Measurements from ENCODE around the gene ZFP14. TPM values are rescaled to one million over a fixed set of nuclear protein-coding genes. Genes with fewer than 3 reads are reported as not detected.

The ZFP14 gene
- total and polyA plus RNA-seq, 5 donors from 2014 or later: 3.0 to 4.8 (median 4.0) TPM

- ATAC-seq (ENCODE audit: low read depth in 2 of 2) (no peak), DNase-seq (no peak)
- Mint-ChIP-seq H3K4me3 (peak overlapping the region; percentile 94 to 98 (median 96)), H3K27ac (peak overlapping the region; percentile 72 to 97 (median 94)), H3K4me1 (peaks cover 12 to 35% (median 13%) of the 10 kb centered on the region in 4 donors), H3K27me3 (no peaks in the 10 kb centered on the region), H3K9me3 (peaks cover under 1 to 17% (median 7%) of the 10 kb centered on the region in 7 donors), H3K36me3 (peaks cover 9% of the 10 kb centered on the region)
- no peaks in the 10 kb centered on the region for H3K27me3 ChIP-seq (ENCODE audit: control insufficient read depth, insufficient read depth, low read length)
- H3K4me3 ChIP-seq (ENCODE audit: low read depth, low read length): peak overlapping the region; percentile 88
- no peak overlapping the region for H3K27ac ChIP-seq (ENCODE audit: insufficient read depth, low read length, poor library complexity, severe bottlenecking)
- peaks cover 13% of the 10 kb centered on the region for H3K4me1 ChIP-seq (ENCODE audit: control insufficient read depth, insufficient read depth, low read length, poor library complexity, severe bottlenecking)
- H3K36me3 ChIP-seq (ENCODE audit: control insufficient read depth, insufficient read depth, low read length): peaks cover 3% of the 10 kb centered on the region
- H3K9me3 ChIP-seq (ENCODE audit: control insufficient read depth in 2 of 2, low read length in 2 of 2): peaks cover 7 to 27% of the 10 kb centered on the region in 2 experiments
Observed at GRCh38 chr19:36377541-36378178, 1.3 kb downstream of the ZFP14 start.

- Histone ChIP-seq H3K9me3 (ENCODE audit: control insufficient read depth in 2 of 2, low read length in 2 of 2) (peaks cover 29 to 61% of the 10 kb centered on the region in 2 experiments), H3K27me3 (ENCODE audit: control insufficient read depth, insufficient read depth, low read length) (no peaks in the 10 kb centered on the region), H3K4me1 (ENCODE audit: control insufficient read depth, insufficient read depth, low read length, poor library complexity, severe bottlenecking) (peaks cover 9% of the 10 kb centered on the region), H3K27ac (ENCODE audit: insufficient read depth, low read length, poor library complexity, severe bottlenecking) (no peak overlapping the region), H3K36me3 (ENCODE audit: control insufficient read depth, insufficient read depth, low read length) (peaks cover 6% of the 10 kb centered on the region), H3K4me3 (ENCODE audit: low read depth, low read length) (no peak overlapping the region)
- Mint-ChIP-seq H3K4me1 (peaks cover 9 to 39% (median 18%) of the 10 kb centered on the region in 4 donors), H3K9me3 (peaks cover 2 to 37% (median 12%) of the 10 kb centered on the region in 7 donors), H3K27ac (no peak overlapping the region), H3K36me3 (peaks cover 31% of the 10 kb centered on the region), H3K27me3 (no peaks in the 10 kb centered on the region), H3K4me3 (peak overlapping the region in 1 of 4 donors; percentile 47)
- ATAC-seq (ENCODE audit: low read depth in 2 of 2) (no peak), DNase-seq (no peak)
Observed at GRCh38 chr19:36373638-36374156, 5.3 kb downstream of the ZFP14 start.

DNA sequence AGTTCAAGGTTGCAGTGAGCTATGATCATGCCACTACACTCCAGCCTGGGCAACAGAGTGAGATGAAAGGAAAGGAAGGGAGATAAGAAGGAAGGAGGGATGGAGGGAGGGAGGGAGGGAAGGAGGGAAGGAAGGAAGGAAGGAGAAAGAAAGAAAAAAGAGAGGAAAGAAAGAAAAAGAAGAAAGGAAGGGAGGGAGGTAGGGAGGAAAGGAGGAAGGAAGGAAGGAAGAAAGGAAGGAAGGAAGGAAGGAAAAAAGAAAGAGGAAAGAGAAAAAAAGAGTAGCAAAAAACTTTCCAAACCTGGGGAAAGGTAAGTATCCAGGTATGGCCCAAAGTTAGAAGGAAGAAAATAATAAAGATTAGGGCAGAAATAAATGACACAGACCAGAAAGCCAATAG is 7.1 kb downstream of the ZFP14 start:
- H3K9me3 ChIP-seq (ENCODE audit: control insufficient read depth in 2 of 2, low read length in 2 of 2): peaks cover 45 to 79% of the 10 kb centered on the region in 2 experiments
- H3K4me1 ChIP-seq (ENCODE audit: control insufficient read depth, insufficient read depth, low read length, poor library complexity, severe bottlenecking): no peaks in the 10 kb centered on the region
- no peaks in the 10 kb centered on the region for H3K27me3 ChIP-seq (ENCODE audit: control insufficient read depth, insufficient read depth, low read length)
- H3K36me3 ChIP-seq (ENCODE audit: control insufficient read depth, insufficient read depth, low read length): peaks cover 16% of the 10 kb centered on the region
- Mint-ChIP-seq H3K27me3 (no peaks in the 10 kb centered on the region), H3K4me1 (peaks cover 0 to 22% (median 10%) of the 10 kb centered on the region in 4 donors), H3K4me3 (peak overlapping the region in 1 of 4 donors; percentile 63), H3K9me3 (peaks cover 2 to 45% (median 12%) of the 10 kb centered on the region in 7 donors), H3K36me3 (peaks cover 46% of the 10 kb centered on the region), H3K27ac (no peak overlapping the region)
- ATAC-seq (ENCODE audit: low read depth in 2 of 2): no peak
- no peak for DNase-seq
- H3K27ac ChIP-seq (ENCODE audit: insufficient read depth, low read length, poor library complexity, severe bottlenecking): no peak overlapping the region
- no peak overlapping the region for H3K4me3 ChIP-seq (ENCODE audit: low read depth, low read length)

DNA sequence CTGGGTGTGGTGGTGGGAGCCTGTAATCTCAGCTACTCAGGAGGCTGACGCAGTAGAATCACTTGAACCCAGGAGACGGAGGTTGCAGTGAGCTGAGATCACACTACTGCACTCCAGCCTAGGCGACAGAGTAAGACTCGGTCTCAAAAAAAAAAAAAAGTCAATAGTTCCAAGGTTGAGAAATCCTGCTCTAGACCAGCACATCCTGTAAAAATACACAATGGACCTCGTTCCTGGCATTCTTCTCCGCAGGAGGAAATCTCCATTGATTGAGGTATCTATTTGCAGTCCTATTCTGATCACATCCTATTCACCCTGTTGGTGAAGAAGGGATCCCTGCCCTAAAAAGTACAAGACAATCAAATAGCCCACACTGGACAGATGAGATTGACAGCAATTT is 15.2 kb downstream of the ZFP14 start:
- DNase-seq: no peak
- H3K27ac ChIP-seq (ENCODE audit: insufficient read depth, low read length, poor library complexity, severe bottlenecking): no peak overlapping the region
- Mint-ChIP-seq H3K36me3 (peaks cover 77% of the 10 kb centered on the region), H3K27ac (no peak overlapping the region), H3K27me3 (no peaks in the 10 kb centered on the region), H3K9me3 (peaks cover 0 to 53% (median 15%) of the 10 kb centered on the region in 7 donors), H3K4me1 (no peaks in the 10 kb centered on the region), H3K4me3 (no peak overlapping the region)
- no peak overlapping the region for H3K4me3 ChIP-seq (ENCODE audit: low read depth, low read length)
- no peak for ATAC-seq (ENCODE audit: low read depth in 2 of 2)
- no peaks in the 10 kb centered on the region for H3K27me3 ChIP-seq (ENCODE audit: control insufficient read depth, insufficient read depth, low read length)
- H3K36me3 ChIP-seq (ENCODE audit: control insufficient read depth, insufficient read depth, low read length): peaks cover 81% of the 10 kb centered on the region
- peaks cover 59 to 74% of the 10 kb centered on the region in 2 experiments for H3K9me3 ChIP-seq (ENCODE audit: control insufficient read depth in 2 of 2, low read length in 2 of 2)
- no peaks in the 10 kb centered on the region for H3K4me1 ChIP-seq (ENCODE audit: control insufficient read depth, insufficient read depth, low read length, poor library complexity, severe bottlenecking)

- no peak for ATAC-seq (ENCODE audit: low read depth in 2 of 2)
- Histone ChIP-seq H3K36me3 (ENCODE audit: control insufficient read depth, insufficient read depth, low read length) (peaks cover 54% of the 10 kb centered on the region), H3K9me3 (ENCODE audit: control insufficient read depth in 2 of 2, low read length in 2 of 2) (peaks cover 76 to 94% of the 10 kb centered on the region in 2 experiments), H3K4me3 (ENCODE audit: low read depth, low read length) (no peak overlapping the region), H3K27me3 (ENCODE audit: control insufficient read depth, insufficient read depth, low read length) (no peaks in the 10 kb centered on the region), H3K4me1 (ENCODE audit: control insufficient read depth, insufficient read depth, low read length, poor library complexity, severe bottlenecking) (no peaks in the 10 kb centered on the region), H3K27ac (ENCODE audit: insufficient read depth, low read length, poor library complexity, severe bottlenecking) (no peak overlapping the region)
- H3K27ac Mint-ChIP-seq: no peak overlapping the region
- peaks cover 0 to 70% (median 34%) of the 10 kb centered on the region in 7 donors for H3K9me3 Mint-ChIP-seq
- H3K27me3 Mint-ChIP-seq: no peaks in the 10 kb centered on the region
- DNase-seq: no peak
- peaks cover 72% of the 10 kb centered on the region for H3K36me3 Mint-ChIP-seq
- H3K4me3 Mint-ChIP-seq: no peak overlapping the region
- H3K4me1 Mint-ChIP-seq: no peaks in the 10 kb centered on the region
Observed at GRCh38 chr19:36340786-36341372, 38.1 kb downstream of the ZFP14 start.

GRCh38 chr19:36331353-36332228 is 47.4 kb downstream of the ZFP14 start:
- H3K4me1 ChIP-seq (ENCODE audit: control insufficient read depth, insufficient read depth, low read length, poor library complexity, severe bottlenecking): no peaks in the 10 kb centered on the region
- Mint-ChIP-seq H3K27ac (peak overlapping the region in 1 of 3 donors; percentile 76), H3K36me3 (peaks cover 37% of the 10 kb centered on the region), H3K27me3 (no peaks in the 10 kb centered on the region), H3K4me3 (peak overlapping the region; percentile 70 to 89 (median 78)), H3K9me3 (peaks cover 0 to 56% (median 39%) of the 10 kb centered on the region in 7 donors), H3K4me1 (peaks cover 0 to 24% (median 4%) of the 10 kb centered on the region in 4 donors)
- no peak overlapping the region for H3K27ac ChIP-seq (ENCODE audit: insufficient read depth, low read length, poor library complexity, severe bottlenecking)
- H3K9me3 ChIP-seq (ENCODE audit: control insufficient read depth in 2 of 2, low read length in 2 of 2): peaks cover 24 to 83% of the 10 kb centered on the region in 2 experiments
- H3K36me3 ChIP-seq (ENCODE audit: control insufficient read depth, insufficient read depth, low read length): peaks cover 4% of the 10 kb centered on the region
- H3K4me3 ChIP-seq (ENCODE audit: low read depth, low read length): peak overlapping the region; percentile 43
- peak; percentile 95 to 97 for ATAC-seq (ENCODE audit: low read depth in 2 of 2)
- peak; percentile 28 to 70 (median 62) for DNase-seq
- H3K27me3 ChIP-seq (ENCODE audit: control insufficient read depth, insufficient read depth, low read length): no peaks in the 10 kb centered on the region

DNA sequence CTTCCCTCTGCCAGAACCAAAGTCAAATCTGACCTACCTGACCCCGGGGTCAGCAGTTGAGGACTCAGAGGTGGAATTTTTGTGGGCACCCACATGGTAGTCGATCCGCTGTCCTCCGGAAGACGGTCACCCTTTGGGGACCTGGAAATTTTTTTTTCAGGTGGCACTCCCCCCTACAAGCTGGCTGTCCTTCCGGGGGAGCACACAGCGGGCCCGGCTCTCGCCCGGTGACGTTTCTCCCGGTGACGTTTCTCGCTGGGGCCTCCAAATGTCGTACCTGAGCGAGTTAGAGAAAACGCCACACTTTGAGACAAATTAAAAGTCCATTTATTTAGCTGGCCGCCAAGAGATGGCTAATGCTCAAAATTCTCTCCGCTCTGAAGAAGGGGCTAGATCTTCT is 48.8 kb downstream of the ZFP14 start:
- Histone ChIP-seq H3K27me3 (ENCODE audit: control insufficient read depth, insufficient read depth, low read length) (no peaks in the 10 kb centered on the region), H3K27ac (ENCODE audit: insufficient read depth, low read length, poor library complexity, severe bottlenecking) (no peak overlapping the region), H3K4me1 (ENCODE audit: control insufficient read depth, insufficient read depth, low read length, poor library complexity, severe bottlenecking) (no peaks in the 10 kb centered on the region), H3K36me3 (ENCODE audit: control insufficient read depth, insufficient read depth, low read length) (no peaks in the 10 kb centered on the region), H3K9me3 (ENCODE audit: control insufficient read depth in 2 of 2, low read length in 2 of 2) (peaks cover 20 to 72% of the 10 kb centered on the region in 2 experiments), H3K4me3 (ENCODE audit: low read depth, low read length) (no peak overlapping the region)
- Mint-ChIP-seq H3K9me3 (peaks cover 0 to 61% (median 35%) of the 10 kb centered on the region in 7 donors), H3K36me3 (peaks cover 38% of the 10 kb centered on the region), H3K27me3 (no peaks in the 10 kb centered on the region), H3K27ac (no peak overlapping the region), H3K4me1 (peaks cover 0 to 24% (median 4%) of the 10 kb centered on the region in 4 donors), H3K4me3 (peak overlapping the region in 2 of 4 donors; percentile 79 to 89)
- DNase-seq (no peak), ATAC-seq (ENCODE audit: low read depth in 2 of 2) (no peak)

Measured in CD4-positive, CD25-positive, alpha-beta regulatory T cell (primary cell).